ENCODE measurements around the gene RFX4.

The RFX4 gene

DNA sequence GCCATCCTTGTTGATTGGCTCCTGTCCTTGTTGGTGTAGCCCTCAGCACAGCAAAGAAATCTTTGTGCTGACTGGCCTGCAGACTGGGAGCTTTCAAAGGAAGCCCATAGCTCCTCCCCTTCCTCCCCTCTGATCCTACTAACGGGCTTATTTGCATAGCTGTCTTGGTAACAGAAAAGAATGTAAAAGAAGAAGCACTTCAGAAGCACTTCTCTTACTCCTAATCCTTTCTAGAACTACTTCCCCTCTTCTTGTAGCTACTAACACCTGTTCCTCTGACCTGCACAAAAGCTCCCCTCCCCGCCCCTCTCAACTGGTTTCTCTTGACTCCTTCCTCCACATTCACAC, 177.4 kb downstream of the RFX4 start:
- Histone ChIP-seq H3K4me3 (ENCODE audit: low read depth, low read length) (no peak overlapping the region), H3K4me1 (peaks cover 38% of the 10 kb centered on the region), H3K27me3 (ENCODE audit: control insufficient read depth, insufficient read depth, low read length) (no peaks in the 10 kb centered on the region), H3K36me3 (ENCODE audit: control insufficient read depth, insufficient read depth, low read length) (no peaks in the 10 kb centered on the region), H3K4me2 (ENCODE audit: low read length) (no peak overlapping the region), H3K9ac (no peak overlapping the region), H2AFZ (peak overlapping the region; percentile 87), H3K9me3 (ENCODE audit: control insufficient read depth, low read length) (no peaks in the 10 kb centered on the region), H3K27ac (peak overlapping the region; percentile 68), H3K79me2 (no peaks in the 10 kb centered on the region)
- no peak for TF ChIP-seq CTCF (IDR thresholded peaks at IDR 0.05)

DNA sequence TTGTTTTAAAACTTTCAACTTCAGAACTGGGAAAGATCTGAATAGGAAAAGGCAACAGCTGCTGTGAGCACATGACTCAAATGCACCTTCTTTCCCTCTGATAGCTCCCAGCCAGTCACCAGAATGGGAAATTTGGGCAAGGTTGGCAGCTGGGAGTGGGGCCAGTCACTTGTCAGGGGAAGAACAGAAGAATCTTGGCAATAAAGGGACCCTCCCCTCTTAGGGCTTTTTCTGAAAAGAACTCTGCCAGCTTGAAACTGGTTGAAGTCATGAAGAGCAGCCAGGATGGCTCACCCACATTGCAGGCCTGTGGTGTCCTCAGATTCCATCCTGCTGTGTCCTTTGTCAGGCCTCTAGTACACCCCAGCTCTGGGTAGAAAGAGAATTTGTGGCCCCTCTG, 181.4 kb downstream of the RFX4 start:
- Histone ChIP-seq H3K79me2 (no peaks in the 10 kb centered on the region), H3K36me3 (ENCODE audit: control insufficient read depth, insufficient read depth, low read length) (no peaks in the 10 kb centered on the region), H3K27ac (peak overlapping the region; percentile 61), H3K9me3 (ENCODE audit: control insufficient read depth, low read length) (no peaks in the 10 kb centered on the region), H3K4me1 (peaks cover 53% of the 10 kb centered on the region), H3K27me3 (ENCODE audit: control insufficient read depth, insufficient read depth, low read length) (no peaks in the 10 kb centered on the region), H2AFZ (peak overlapping the region; percentile 67), H3K4me3 (ENCODE audit: low read depth, low read length) (no peak overlapping the region), H3K9ac (no peak overlapping the region), H3K4me2 (ENCODE audit: low read length) (no peak overlapping the region)
- TF ChIP-seq CTCF (IDR thresholded peaks at IDR 0.05), result no peak

DNA sequence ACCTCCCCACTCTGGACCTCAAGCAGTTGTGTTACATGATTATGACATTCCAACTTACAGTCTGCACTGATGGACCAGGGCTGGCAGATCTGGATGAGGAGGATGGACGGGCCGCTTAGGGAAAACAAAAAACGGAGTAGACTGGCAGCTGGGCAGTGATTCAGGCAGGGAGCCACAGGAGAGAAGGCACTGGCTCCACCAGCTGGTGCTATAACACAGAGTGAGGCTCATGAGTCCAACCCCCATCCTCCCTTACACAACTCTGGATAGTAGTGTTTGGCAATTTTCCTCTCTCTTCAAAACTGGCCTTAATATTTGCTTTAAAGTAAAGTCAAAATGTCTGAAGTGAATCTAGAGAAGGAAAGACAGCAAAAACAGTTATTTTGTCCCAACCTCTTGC, 181.9 kb downstream of the RFX4 start:
- Histone ChIP-seq H3K36me3 (ENCODE audit: control insufficient read depth, insufficient read depth, low read length) (no peaks in the 10 kb centered on the region), H3K9me3 (ENCODE audit: control insufficient read depth, low read length) (no peaks in the 10 kb centered on the region), H3K27ac (peak overlapping the region; percentile 61), H3K9ac (no peak overlapping the region), H3K4me2 (ENCODE audit: low read length) (no peak overlapping the region), H3K4me3 (ENCODE audit: low read depth, low read length) (no peak overlapping the region), H3K79me2 (no peaks in the 10 kb centered on the region), H2AFZ (peak overlapping the region; percentile 67), H3K4me1 (peaks cover 48% of the 10 kb centered on the region), H3K27me3 (ENCODE audit: control insufficient read depth, insufficient read depth, low read length) (no peaks in the 10 kb centered on the region)
- peak; percentile 33 for TF ChIP-seq CTCF (IDR thresholded peaks at IDR 0.05)

DNA sequence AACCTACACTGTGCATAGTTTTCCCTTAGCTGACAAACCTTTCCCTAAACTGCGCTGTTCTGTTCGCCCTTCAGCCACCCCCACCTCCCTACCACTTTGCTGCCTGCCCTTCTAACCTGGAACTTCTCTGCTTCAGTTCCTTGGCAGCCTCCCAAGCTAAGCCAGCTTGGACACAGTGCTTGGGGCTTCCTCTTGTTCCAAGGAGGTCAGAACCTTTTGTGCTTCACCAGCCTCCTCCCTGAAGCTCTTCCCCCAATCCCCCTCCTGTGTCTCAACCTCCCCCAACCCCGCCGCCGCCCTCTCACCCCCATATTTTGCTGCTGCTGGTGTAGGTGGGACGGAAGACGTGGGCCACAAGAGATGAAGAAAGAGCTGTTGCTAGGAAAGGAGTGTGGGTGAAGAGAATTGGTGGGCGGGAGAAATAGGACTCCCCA, 183.6 kb downstream of the RFX4 start:
- H3K79me2 ChIP-seq, result no peaks in the 10 kb centered on the region
- no peaks in the 10 kb centered on the region for H3K36me3 ChIP-seq (ENCODE audit: control insufficient read depth, insufficient read depth, low read length)
- H3K27me3 ChIP-seq (ENCODE audit: control insufficient read depth, insufficient read depth, low read length), result no peaks in the 10 kb centered on the region
- H3K4me3 ChIP-seq (ENCODE audit: low read depth, low read length), result no peak overlapping the region
- H3K9me3 ChIP-seq (ENCODE audit: control insufficient read depth, low read length), result no peaks in the 10 kb centered on the region
- H3K27ac ChIP-seq, result peak overlapping the region; percentile 84
- H3K4me1 ChIP-seq, result peaks cover 38% of the 10 kb centered on the region
- no peak overlapping the region for H3K9ac ChIP-seq
- TF ChIP-seq CTCF (IDR thresholded peaks at IDR 0.05), result no peak
- no peak overlapping the region for H3K4me2 ChIP-seq (ENCODE audit: low read length)
- peak overlapping the region; percentile 92 for H2AFZ ChIP-seq

GRCh38 chr12:106767206-106767605, 184.4 kb downstream of the RFX4 start:
- peaks cover 33% of the 10 kb centered on the region for H3K4me1 ChIP-seq
- H3K9me3 ChIP-seq (ENCODE audit: control insufficient read depth, low read length), result no peaks in the 10 kb centered on the region
- H3K27me3 ChIP-seq (ENCODE audit: control insufficient read depth, insufficient read depth, low read length), result no peaks in the 10 kb centered on the region
- no peaks in the 10 kb centered on the region for H3K79me2 ChIP-seq
- TF ChIP-seq CTCF (IDR thresholded peaks at IDR 0.05), result no peak
- no peak overlapping the region for H3K4me2 ChIP-seq (ENCODE audit: low read length)
- peak overlapping the region; percentile 92 for H2AFZ ChIP-seq
- no peaks in the 10 kb centered on the region for H3K36me3 ChIP-seq (ENCODE audit: control insufficient read depth, insufficient read depth, low read length)
- no peak overlapping the region for H3K9ac ChIP-seq
- H3K4me3 ChIP-seq (ENCODE audit: low read depth, low read length), result no peak overlapping the region
- H3K27ac ChIP-seq, result peak overlapping the region; percentile 84
